GM18867 (cell line): ENCODE results near the gene MLLT10.
"Not testable (repeated sequence)": the region's sequence is repeated elsewhere in the genome, so short reads cannot be mapped to it uniquely, and the experiment has no call there.

Experiments
- ATAC-seq: cut with Tn5 transposase; IDR thresholded peaks from one replicate; pipeline ENCODE4 v1.9.1; 2021; ENCODE audit warnings: mild to moderate bottlenecking, moderate library complexity; ENCODE audit not compliant: unreplicated experiment

The MLLT10 gene

DNA sequence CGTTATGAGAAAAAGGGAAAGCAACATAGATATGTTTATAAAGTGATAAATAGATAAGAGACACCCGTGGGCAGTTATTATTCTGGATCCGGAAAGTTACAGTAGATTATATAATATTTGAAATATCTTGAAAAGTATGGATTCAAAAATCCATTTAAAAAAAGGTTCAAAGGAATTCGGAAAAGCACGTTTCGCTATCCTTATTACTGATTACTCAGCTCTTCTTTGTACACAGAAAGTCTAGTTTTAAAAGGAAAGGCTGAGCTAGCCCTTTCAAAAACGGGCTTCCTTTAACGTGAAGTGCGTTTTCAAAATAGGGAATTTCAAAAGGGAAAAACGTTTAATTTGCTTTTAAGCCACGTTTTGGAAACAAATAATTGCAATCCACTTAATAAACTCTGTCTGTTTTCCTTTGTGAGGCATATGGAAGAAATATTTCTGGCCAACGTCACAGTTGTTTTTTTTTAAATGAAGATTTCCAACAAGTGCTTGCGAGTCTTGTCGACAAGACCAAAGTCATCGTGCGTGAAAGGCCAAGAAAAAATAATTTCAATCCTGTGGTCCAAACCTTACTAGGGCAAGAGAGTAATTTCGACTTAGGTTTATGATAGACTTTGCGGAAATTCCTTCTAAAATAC lies 6.3 kb upstream of the MLLT10 start:
- no peak for ATAC-seq

DNA sequence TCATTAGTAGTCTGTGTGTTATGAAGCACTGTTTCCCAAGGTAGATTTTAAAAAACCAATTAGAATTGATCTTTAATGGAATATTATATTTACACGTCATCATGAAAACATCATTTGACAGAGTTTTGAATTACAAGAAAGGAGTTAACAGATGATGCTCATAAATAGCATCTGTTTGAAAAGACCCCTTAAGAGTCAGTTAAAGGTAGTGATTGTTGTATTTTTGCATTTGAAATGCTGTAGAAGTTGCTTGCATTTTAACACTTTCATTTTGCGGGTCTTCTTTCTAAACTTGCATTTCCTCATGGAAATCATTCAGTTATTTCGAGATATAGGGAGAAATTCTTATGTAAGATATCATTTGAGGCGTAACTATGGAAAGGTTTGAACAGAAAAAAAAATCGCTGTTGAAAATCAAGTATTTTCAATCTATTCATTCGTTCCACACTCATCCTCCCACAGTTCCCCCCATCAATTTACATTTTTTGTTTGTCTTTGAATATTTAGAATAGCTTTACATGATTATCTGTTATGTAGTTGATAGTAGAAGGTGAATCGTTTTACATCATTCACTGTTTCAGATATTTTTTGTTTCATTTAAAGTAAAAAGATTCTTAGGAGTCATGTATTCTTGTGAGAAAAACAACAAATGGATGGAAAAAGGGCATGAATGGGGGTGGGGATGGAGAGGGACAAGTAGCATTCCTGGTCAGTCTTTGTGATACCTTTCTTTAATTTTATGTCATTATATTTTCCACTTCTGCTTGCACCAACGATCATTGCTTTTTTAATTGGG lies 5.6 kb upstream of the MLLT10 start:
- no peak for ATAC-seq

DNA sequence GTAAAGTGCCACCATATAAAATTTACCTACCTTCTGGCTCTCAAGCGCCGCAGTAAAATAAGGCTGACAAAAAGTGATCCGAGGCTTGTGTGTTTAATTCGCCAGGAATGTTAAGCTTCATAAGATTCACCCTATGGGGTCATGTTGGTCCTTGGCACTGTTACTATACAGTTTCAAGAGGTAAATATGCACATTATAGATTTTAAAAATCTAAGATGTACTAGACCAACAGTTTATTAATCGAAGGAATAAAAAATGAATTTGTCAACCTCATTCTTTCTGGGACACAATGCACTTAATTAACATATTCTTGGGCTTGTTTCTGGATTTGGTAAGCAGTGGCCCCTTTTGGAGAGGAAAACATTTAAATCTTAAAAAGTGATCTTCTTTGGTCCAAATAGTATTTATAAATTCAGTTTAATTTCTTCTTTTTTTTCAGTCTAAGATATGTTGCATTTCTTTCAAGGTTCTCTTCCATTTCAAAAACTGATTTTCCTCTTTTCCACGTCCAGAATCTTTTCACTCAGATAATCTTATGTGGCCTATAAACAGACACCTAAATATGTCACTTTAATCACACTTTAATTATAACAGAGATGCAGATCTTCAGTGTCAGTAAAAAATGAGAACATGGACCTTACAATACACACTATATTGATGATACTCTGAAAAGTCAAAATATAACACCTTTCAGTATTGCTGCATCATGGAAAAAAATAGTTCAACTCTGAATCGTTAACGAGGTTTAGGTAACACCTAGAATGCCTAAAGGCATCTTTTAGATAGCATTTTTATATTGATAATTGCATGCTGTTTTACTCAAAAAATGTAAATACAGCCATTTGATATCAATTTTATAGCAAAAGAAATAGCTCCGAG lies 4.8 kb upstream of the MLLT10 start:
- ATAC-seq = no peak

DNA sequence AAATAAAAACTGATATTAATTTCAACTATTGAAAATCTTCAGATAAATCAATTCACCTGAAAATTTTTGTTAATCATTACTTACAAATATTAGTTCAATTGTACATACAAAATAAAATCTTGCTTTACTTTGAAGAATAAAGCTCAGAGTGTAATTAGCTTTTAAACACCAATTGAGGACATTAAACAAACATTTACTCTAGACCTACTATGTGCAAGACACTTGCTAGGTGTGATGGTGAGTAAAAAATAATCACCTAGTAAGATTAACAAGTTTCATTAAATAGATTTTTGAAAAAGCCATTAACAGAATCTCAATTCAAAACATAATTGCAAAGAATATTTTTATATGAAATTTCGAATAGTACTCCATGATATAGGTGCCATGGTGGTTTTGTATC lies 3.9 kb upstream of the MLLT10 start:
- ATAC-seq = no peak

DNA sequence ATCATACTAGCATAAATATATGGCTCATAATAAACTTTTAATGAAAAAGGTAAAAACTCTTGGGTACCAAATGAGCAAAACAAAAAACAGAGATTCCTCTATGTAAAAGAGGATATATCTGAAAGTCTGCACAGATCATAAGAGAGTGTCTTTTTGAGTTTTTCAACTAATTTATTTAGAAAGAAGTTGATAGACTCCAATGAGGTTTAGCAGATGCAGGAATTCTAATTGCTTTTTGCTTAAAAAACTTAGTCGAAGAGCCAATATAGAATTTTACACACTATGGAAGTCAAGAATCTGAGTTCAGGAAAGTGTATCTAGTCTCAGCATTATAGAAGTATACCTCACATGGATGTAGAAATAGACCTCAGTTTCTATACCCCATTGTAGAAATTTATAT lies 3.4 kb upstream of the MLLT10 start:
- no peak for ATAC-seq

DNA sequence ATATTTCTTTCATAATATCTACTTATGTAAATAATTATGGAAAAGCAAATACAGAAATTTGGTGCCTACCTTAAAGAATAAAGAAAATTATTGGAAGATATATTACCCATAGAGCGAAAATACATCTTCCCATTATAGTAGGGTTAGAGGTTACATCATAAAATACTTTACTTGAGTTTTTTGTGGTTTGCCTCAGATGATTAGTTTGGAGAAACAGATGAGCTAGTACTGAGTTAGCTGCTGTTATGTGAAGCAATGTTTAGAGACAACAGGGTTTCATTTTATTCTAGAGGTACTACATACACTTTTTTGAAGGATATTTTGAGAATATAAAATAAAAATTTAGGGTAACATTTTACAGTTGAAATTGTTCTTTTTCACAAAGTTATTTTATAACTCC lies 2.9 kb upstream of the MLLT10 start:
- ATAC-seq = no peak

DNA sequence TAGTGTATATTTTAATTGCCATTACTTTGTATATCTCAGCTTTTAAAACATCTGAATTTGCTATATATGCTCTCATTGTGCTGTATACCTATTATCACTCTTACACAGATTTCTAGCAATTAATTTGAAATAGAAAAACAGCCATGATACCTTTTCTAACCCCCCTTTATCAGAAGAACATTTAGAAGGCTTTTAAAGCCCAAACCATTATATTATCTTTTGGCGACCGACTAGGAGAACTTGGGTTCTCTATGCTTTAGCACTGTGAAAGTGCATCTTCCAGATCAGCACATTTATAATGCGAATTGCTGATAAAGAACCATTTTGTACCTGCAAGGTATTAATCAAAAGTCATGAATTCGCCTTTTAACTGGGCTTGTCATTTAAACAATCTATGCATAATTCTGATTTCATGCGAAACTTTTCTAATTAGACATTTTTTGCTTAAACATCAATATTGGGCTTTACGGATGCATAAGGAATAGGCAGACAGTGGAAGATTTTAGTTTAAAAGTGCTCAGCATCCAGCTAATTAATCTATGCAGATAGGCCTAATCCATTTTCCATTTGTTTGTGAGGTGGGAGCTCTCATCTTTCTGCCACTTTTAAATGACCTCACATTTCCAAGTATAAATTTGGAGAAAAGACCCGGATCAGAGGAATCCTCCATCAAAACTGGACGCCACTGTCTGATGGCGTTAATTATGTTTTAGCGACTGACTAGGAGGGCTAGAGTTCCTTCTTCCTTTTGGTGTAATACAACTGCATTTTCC lies 1.2 kb upstream of the MLLT10 start:
- no peak for ATAC-seq

DNA sequence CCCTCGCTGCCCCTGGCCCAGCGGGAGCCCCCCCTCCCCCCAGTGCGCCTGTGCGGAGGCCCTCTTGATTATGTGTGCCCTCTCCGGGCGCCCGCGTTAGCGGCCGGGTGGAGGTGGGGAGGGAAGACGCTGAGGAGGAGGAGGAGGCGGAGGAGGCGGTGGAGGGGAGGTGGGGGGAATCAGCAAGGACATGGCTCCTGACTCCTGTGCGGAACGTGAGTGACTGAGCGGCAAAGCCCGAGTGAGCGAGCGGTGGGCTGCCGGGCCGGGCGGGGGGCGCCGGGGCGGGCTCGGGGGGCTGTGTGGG lies 201 bp downstream of the MLLT10 start:
- no peak for ATAC-seq

DNA sequence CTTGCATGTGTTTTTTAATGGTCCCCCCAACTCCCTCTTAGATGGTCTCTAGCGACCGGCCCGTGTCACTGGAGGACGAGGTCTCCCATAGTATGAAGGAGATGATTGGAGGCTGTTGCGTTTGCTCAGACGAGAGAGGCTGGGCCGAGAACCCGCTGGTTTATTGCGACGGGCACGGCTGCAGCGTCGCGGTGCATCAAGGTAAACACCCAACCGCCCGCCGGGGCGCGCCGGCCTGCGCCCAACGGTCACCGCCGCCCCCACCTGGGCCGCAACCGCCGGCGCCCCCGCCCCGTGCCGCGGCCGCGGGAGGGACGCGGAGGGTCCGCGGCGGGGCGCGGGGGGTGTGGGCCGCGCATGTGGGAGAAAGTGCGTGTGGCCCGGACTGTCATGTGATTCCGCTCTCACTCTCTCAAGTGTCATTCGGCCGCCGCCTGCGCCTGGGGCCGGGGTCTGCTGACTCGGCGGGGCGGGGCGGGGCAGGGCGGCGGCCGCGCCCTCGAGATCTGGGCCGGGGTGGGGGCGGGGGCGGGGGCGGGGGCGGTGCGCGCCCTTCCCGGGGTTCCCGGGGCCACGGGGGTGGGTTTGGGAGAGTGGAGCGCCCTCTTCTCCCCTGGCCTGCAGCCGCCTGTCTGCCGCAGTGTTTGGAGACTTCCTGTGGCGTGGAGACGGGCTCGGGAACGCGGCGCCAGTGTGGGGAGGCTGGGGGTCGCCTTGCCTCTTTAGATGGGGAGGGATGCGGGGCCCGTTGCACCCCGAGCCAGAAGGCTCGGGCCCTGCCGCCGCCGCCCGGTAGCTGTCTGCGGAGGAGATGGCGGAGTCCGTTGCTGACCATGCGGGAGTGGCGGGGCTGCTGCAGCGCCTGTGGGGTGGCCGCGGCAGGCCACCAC lies 817 bp downstream of the MLLT10 start:
- peak; percentile 22 for ATAC-seq

DNA sequence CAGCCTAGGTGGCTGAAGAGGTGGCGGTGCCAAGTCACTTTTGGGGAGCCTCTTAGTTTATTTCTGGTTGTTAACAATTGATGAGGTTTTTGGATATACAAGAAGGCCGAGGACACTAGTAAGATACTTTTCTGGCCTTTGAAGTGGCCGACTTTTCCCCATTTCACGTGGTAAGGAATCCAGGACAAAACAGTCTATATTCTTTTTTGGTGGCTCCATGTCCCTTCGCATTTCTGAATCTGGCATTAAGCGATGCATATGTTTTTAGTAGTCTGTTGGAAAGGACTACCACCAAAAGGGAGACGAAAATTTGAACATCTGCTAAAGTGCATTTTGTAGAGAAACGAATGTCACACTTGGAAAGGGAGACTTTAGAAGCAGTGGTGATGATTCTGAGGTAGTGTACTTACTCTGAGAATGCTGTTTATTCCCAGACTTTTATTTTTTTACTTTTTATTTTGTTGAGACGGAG lies 1.5 kb downstream of the MLLT10 start:
- no peak for ATAC-seq

DNA sequence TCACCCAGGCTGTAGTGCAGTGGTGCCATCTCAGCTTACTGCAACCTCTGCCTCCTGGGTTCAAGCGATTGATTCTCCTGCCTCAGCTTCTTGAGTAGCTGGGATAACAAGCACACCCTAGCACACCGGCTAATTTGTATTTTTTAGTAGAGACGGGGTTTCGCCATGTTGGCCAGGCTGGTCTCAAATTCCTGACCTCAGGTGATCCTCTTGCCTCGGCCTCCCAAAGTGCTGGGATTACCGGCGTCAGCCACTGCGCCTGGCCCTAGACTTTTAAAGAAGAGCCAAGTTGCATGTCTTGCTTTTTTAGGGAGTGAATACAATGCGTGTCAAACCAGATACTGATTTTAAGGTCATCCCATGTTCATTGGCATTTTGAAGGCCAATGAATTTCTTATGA lies 1.9 kb downstream of the MLLT10 start:
- not testable (repeated sequence) for ATAC-seq

DNA sequence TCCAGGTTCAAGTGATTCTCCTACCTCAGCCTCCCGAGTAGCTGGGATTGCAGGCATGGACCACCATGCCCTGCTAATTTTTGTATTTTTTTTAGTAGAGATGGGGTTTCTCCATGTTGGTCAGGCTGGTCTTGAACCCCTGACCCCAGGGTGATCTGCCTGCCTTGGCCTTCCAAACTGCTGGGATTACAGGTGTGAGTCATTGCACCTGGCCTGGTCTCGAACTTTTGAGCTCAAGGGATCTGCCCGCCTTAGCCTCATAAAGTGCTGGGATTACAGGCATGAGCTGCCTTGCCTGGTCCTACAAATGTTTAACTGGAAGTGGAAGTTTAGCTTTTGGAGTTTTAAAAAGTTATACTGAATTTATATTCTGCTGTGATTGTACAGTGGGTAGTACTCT lies 2.8 kb downstream of the MLLT10 start:
- ATAC-seq = no peak

DNA sequence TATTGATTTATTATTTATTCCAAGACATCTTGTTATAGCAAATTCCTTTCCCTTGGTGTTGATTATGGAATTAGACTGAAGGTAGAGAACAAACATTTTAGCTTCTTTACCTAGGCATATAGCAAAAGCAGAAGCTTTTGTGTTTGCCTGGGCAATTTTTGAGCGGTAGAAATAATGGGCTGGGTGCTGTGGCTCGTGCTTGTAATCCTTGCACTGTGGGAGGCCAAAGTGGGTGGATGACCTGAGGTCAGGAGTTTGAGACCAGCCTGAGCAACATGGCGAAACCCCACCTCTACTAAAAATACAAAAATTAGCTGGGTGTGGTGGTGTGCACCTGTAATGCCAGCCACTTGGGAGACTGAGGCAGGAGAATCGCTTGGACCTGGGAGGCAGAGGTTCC lies 6.7 kb downstream of the MLLT10 start:
- ATAC-seq = not testable (repeated sequence)

DNA sequence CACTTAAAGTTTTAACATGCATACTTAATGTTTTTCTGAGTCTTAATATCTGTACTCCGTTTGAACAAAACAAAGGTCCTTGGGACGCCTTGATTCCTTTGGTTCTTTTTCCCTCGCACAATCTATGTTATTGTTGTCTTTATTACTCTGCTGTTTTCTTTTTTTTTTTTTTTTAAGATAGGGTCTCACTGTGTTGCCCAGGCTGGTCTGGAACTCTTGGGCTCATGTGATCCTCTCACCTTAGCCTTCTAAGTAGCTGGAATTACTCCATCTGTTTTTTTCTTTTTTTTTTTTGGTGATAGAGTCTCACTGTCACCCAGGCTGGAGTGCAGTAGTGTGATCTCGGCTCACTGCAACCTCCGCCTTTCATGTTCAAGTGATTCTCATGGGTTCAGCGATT lies 13.2 kb downstream of the MLLT10 start:
- ATAC-seq = no peak

DNA sequence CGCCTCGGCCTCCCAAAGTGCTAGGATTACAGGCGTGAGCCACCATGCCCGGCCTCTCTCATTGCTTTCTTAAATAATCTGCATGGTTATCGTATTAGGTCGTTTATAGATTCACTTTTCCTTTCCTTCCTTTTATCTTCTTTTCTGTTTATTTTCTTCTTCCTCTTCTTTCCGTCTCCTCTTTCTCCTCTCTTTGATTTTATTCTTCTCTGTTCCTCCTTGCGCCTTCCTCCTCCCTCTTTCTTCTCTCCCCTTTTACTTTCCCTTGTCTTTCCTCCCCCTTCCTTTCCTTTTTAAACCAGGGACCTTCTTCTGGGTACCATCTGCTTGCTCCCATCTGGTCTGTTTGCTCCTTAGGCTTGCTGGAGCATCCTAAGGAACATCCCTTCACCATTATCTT lies 18.6 kb downstream of the MLLT10 start:
- ATAC-seq = no peak

DNA sequence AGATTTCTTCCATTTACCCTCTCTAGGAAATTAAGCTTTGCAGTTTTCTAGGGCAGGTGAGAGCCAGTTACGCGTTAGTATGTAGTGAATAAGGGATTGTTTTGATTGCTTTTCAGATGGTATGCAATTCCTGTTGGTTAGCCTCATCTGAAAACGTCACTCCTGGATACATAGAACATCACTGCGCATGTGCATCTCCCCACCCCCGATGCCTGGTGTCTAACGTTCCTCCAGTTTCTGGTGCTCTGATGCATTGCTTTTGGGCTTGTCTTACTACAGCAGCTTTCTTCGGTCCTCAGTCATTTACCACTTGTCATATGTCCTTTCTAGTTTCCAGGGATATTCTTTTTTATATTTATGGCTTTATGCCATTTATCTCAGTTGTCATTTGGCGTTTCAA lies 22.5 kb downstream of the MLLT10 start:
- no peak for ATAC-seq

DNA sequence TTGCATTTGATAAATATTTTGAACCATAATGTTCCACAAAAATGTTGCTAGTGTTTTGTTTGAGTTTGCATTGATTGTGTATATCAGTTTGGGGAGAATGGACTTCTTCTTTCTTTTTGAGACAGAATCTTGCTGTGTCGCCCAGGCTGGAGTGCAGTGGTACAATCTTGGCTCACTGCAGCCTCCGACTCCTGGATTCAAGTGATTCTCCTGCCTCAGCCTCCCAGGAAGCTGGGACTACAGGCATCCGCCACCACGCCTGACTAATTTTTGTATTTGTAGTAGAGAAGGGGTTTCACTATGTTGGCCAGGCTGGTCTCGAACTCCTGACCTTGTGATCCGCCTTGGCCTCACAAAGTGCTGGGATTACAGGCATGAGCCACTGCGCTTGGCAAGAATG lies 25.0 kb downstream of the MLLT10 start:
- ATAC-seq = not testable (repeated sequence)

DNA sequence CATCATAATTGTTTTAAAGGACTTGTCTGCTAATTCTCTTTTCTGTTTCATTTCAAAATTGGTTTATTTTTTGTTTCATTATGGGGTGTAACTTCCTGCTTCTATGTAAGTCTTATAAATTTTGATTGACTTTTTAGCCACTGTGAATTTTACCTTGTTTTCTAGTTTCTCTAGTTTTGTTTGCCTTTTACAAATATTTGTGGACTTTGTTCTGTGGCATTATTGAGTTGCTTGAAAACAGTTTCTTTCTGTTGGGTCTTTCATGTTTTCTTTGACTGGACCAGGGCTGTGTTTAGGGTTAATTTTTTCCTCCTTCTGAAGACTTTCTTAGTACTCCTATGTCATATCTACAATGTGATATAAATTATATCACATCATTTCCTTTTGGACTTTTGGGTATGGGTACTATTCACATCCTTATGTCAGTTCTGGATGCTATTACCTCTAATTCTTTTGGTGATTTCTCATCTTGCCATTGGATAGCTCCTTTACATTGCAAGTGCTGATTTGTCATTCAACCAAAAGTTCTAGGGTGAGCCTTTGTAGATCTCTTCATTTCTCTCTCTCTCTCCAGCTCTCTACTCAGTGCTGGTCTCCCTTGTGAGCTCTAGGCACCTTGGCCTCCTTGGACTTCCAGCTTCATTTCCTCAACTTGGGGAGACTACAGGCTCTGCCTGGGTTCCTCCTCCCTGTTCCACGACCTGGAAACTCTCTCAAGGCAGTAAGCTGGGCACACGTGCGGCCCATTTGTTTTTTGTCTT lies 36.9 kb downstream of the MLLT10 start:
- ATAC-seq = no peak

DNA sequence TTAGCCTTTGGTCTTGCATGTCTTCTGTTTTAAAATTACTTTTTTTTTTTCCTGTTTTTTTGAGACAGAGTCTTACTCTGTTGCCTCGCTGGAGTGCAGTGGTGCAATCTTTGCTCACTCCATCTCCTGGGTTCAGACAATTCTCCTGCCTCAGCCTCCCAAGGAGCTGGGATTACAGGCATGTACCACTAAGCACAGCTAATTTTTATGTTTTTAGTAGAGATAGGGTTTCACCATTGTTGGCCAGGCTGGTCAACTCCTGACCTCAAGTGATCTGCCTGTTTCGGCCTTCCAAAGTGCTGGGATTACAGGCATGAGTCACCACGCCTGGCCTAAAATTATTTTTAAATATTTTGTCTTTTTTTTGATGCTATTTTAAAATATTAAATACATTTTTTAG lies 38.5 kb downstream of the MLLT10 start:
- ATAC-seq = no peak
